Fibroblast of lung (primary cell): ENCODE data around the gene DNAJA3. TPM values are rescaled to one million over a fixed set of nuclear protein-coding genes. Genes with fewer than 3 reads are reported as not detected.
A peak's percentile ranks its signal among the peaks of the same experiment; 100 is the strongest.

Experiments used
- DNase-seq, 2 donors: peaks; one replicate each; pipeline versions ENCODE4 v3.0.0 to v3.0.0-alpha.2; 2010; ENCODE audit warnings: low read depth in 2 of 2
- H2AFZ ChIP-seq: 2 replicates; pipeline ENCODE4 v1.5.1; 2012; ENCODE audit warnings: low read length, control low read depth, inconsistent platforms
- H3K27ac ChIP-seq: 2 replicates; pipeline ENCODE4 v1.5.1; 2011; ENCODE audit warnings: low read length, control low read depth; ENCODE audit not compliant: insufficient read depth
- H3K27me3 ChIP-seq: 2 replicates; pipeline ENCODE4 v1.5.1; 2011; ENCODE audit warnings: mild to moderate bottlenecking, low read length; ENCODE audit not compliant: control insufficient read depth, insufficient read depth
- H3K36me3 ChIP-seq: 2 replicates; pipeline ENCODE4 v1.5.1; 2011; ENCODE audit warnings: low read length; ENCODE audit not compliant: control insufficient read depth, insufficient read depth
- H3K4me1 ChIP-seq: 2 replicates; pipeline ENCODE4 v1.5.1; 2011; ENCODE audit warnings: low read length; ENCODE audit not compliant: control insufficient read depth, insufficient read depth; ENCODE audit errors: extremely low read depth
- H3K4me2 ChIP-seq: 2 replicates; pipeline ENCODE4 v1.5.1; 2011; ENCODE audit warnings: low read length, control low read depth; ENCODE audit not compliant: insufficient read depth; ENCODE audit errors: extremely low read depth
- H3K4me3 ChIP-seq, 4 experiments: fragments of 200-600 bp in 1 of 4; sonication (generic) in 1 of 4; replicated peaks in 1 of 4; 2 replicates each; pipeline ENCODE4 v1.5.1; 2011 to 2016; ENCODE audit warnings: low read length in 4 of 4, low read depth in 3 of 4, mild to moderate bottlenecking in 3 of 4, control low read depth in 2 of 4, inconsistent platforms in 1 of 4, mixed read lengths in 1 of 4; ENCODE audit not compliant: insufficient read depth in 1 of 4; ENCODE audit errors: control extremely low read depth in 1 of 4
- H3K79me2 ChIP-seq: 2 replicates; pipeline ENCODE4 v1.5.1; 2012; ENCODE audit warnings: mild to moderate bottlenecking, low read length, inconsistent platforms; ENCODE audit not compliant: control insufficient read depth, insufficient read depth
- H3K9ac ChIP-seq: 2 replicates; pipeline ENCODE4 v1.5.1; 2011; ENCODE audit warnings: mild to moderate bottlenecking, low read length, control low read depth; ENCODE audit not compliant: insufficient read depth
- H3K9me3 ChIP-seq: 2 replicates; pipeline ENCODE4 v1.5.1; 2012; ENCODE audit warnings: low read depth, low read length; ENCODE audit not compliant: control insufficient read depth, insufficient read depth
- H4K20me1 ChIP-seq: 2 replicates; pipeline ENCODE4 v1.5.1; 2011; ENCODE audit warnings: low read length; ENCODE audit not compliant: control insufficient read depth, insufficient read depth; ENCODE audit errors: extremely low read depth
- CTCF ChIP-seq, 2 donors: IDR thresholded peaks in 1 of 2; conservative IDR thresholded peaks in 1 of 2; 1 replicate in 1 of 2; 2 replicates in 1 of 2; pipeline ENCODE4 v1.5.1; 2011 to 2012; ENCODE audit warnings: low read length in 2 of 2, control low read depth in 1 of 2, inconsistent platforms in 1 of 2, low read depth in 1 of 2, mild to moderate bottlenecking in 1 of 2
- EZH2 ChIP-seq: IDR thresholded peaks from 2 replicates; pipeline ENCODE4 v1.5.1; 2012; ENCODE audit warnings: low read length, control low read depth, mild to moderate bottlenecking; ENCODE audit errors: missing control alignments
- polyA plus RNA-seq, 2 donors: library from polyadenylated mRNA; depleted of rRNA in 1 of 2; stranded (reverse) in 1 of 2; unstranded in 1 of 2; fragments of >200 nt; gene quantifications; 2 replicates each; pipeline ENCODE4 v1.2.1, GENCODE V29; 2011 to 2012; ENCODE audit warnings: missing spikeins in 1 of 2
- total RNA-seq: library from RNA; depleted of rRNA; stranded (reverse); fragments of >200 nt; gene quantifications from 2 replicates; pipeline ENCODE4 v1.2.1, GENCODE V29; 2014

Gene DNAJA3
- total and polyA plus RNA-seq, 2 donors (not counting 1 experiment from before 2014, with no cell fraction given) = 27.8 to 66.1 TPM

GRCh38 chr16:4491898-4492297 lies 66.2 kb downstream of the DNAJA3 start:
- H4K20me1 ChIP-seq = no peaks in the 10 kb centered on the region
- no peak overlapping the region for H3K4me3 ChIP-seq
- H2AFZ ChIP-seq = no peak overlapping the region
- no peak overlapping the region for H3K27ac ChIP-seq
- H3K36me3 ChIP-seq = no peaks in the 10 kb centered on the region
- no peak for TF ChIP-seq EZH2
- TF ChIP-seq CTCF (conservative IDR thresholded peaks at IDR 0.05 in 1 of 2, IDR thresholded peaks at IDR 0.05 in 1 of 2; ENCODE audit: low read depth in 1 of 2, low read length in 2 of 2) = no peak
- peaks cover 24% of the 10 kb centered on the region for H3K79me2 ChIP-seq
- H3K9ac ChIP-seq = no peak overlapping the region
- H3K4me1 ChIP-seq = peaks cover 28% of the 10 kb centered on the region
- no peaks in the 10 kb centered on the region for H3K9me3 ChIP-seq
- H3K4me2 ChIP-seq = no peak overlapping the region
- DNase-seq = no peak
- H3K27me3 ChIP-seq = no peaks in the 10 kb centered on the region

DNA sequence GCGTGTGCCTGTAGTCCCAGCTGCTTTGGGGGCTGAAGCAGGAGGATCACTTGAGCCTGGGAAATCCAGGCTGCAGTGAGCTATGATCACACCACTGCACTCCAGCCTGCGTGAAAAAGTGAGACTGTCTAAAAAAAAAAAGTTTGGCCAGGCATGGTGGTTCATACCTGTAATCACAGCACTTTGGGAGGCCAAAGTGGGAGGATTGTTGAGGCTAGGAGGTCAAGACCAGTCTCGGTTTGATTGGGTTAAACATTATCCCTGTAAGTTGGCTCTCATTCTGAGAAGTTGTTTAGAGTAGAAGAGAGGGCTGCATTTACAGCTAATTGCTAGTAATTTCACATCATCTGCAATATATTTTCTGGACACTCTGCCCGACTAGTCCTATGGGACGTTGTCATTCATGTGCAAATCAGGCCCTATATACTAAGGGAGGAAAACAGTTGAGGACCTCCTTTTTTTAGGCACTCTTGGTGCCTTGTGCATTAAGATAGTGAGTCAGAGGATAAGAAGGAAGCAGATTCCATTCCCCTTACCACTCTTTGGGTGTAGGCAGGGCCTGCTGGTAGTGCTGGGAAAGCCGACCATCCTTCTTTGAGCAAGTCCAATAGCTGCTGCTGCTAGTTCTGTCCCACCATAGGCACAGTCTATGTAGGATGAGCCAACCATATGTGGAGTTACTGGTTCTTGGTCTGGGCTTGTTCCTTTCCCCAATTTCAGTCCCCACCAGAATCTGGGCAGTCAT lies 69.2 kb downstream of the DNAJA3 start:
- no peaks in the 10 kb centered on the region for H3K36me3 ChIP-seq
- H3K27ac ChIP-seq = peak overlapping the region; percentile 75
- no peak overlapping the region for H3K4me3 ChIP-seq
- no peaks in the 10 kb centered on the region for H3K27me3 ChIP-seq
- no peaks in the 10 kb centered on the region for H3K9me3 ChIP-seq
- no peak overlapping the region for H2AFZ ChIP-seq
- H3K4me2 ChIP-seq = peak overlapping the region; percentile 32
- peaks cover 20% of the 10 kb centered on the region for H3K4me1 ChIP-seq
- H3K9ac ChIP-seq = no peak overlapping the region
- TF ChIP-seq EZH2 (no peak), CTCF (conservative IDR thresholded peaks at IDR 0.05 in 1 of 2, IDR thresholded peaks at IDR 0.05 in 1 of 2; ENCODE audit: low read depth in 1 of 2, low read length in 2 of 2) (no peak)
- DNase-seq = peak; percentile 72 to 91
- H4K20me1 ChIP-seq = no peaks in the 10 kb centered on the region
- H3K79me2 ChIP-seq = peaks cover 33% of the 10 kb centered on the region

DNA sequence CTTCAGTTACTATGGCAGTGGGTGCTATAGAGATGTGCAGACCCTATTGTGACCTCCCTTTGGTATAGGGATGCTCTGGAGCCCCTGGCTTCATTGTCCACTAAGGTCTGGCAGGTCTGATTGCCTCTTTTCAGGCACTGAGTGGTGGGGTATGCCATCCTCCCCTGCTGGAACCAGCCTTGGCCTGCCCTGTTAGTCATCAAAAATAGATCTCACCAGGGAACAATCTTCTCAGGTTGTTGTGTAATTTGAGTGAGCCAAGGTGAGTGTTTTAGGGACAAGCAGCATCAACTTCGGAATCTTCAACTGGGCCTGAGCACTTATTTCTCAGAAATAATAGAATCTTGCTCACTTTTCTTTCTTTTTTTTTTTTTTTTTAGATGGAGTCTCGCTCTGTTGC lies 70.1 kb downstream of the DNAJA3 start:
- H3K4me3 ChIP-seq = no peak overlapping the region
- no peak overlapping the region for H2AFZ ChIP-seq
- H3K4me1 ChIP-seq = peaks cover 27% of the 10 kb centered on the region
- H3K4me2 ChIP-seq = peak overlapping the region; percentile 13
- TF ChIP-seq EZH2 (no peak), CTCF (conservative IDR thresholded peaks at IDR 0.05 in 1 of 2, IDR thresholded peaks at IDR 0.05 in 1 of 2; ENCODE audit: low read depth in 1 of 2, low read length in 2 of 2) (no peak)
- no peaks in the 10 kb centered on the region for H3K36me3 ChIP-seq
- peak overlapping the region; percentile 75 for H3K27ac ChIP-seq
- H3K9me3 ChIP-seq = no peaks in the 10 kb centered on the region
- no peaks in the 10 kb centered on the region for H4K20me1 ChIP-seq
- peaks cover 31% of the 10 kb centered on the region for H3K79me2 ChIP-seq
- no peak for DNase-seq
- H3K9ac ChIP-seq = no peak overlapping the region
- H3K27me3 ChIP-seq = no peaks in the 10 kb centered on the region
